BJ (cell line): ENCODE measurements around the gene SDHC. TPM values are rescaled to one million over a fixed set of nuclear protein-coding genes. Genes with fewer than 3 reads are reported as not detected.

ENCODE experiments used
- polyA plus RNA-seq: library from polyadenylated mRNA; depleted of rRNA; stranded (reverse); fragments of >200 nt; gene quantifications from 2 replicates; pipeline ENCODE4 v1.2.3, GENCODE V29; 2011; rRNA removed
- small RNA-seq: library from RNA; depleted of rRNA; stranded (forward); fragments of <200 nt; gene quantifications from one replicate; pipeline ENCODE3, GENCODE V24; 2012; ENCODE audit warnings: low replicate concordance, low read depth; ENCODE audit not compliant: insufficient read length

Gene SDHC
- polyA plus RNA-seq, 1 experiment: 275 TPM

Small RNAs within 50 kb of the gene (small RNA-seq; reads per million reads assigned to genes)
- gene AL592295.2 (not detected), gene RNU6-481P (not detected)

Other genes with a start within 250 kb of the SDHC start
- gene ARHGAP30, start 244.5 kb upstream of the SDHC start, polyA plus RNA-seq: not detected in 2 replicates
- 0.05 TPM in 1 of 2 replicates, not detected in the other for gene NECTIN4, start 224.8 kb upstream of the SDHC start, polyA plus RNA-seq
- gene KLHDC9, start 216.0 kb upstream of the SDHC start, polyA plus RNA-seq: 3.9 and 5.8 TPM in 2 replicates
- gene PFDN2, start 196.3 kb upstream of the SDHC start, polyA plus RNA-seq: 32.9 and 66.0 TPM in 2 replicates
- gene NIT1, start 196.3 kb upstream of the SDHC start, polyA plus RNA-seq: 24.2 and 36.7 TPM in 2 replicates
- 46.4 and 74.0 TPM in 2 replicates for gene DEDD, start 181.7 kb upstream of the SDHC start, polyA plus RNA-seq
- gene UFC1, start 160.4 kb upstream of the SDHC start, polyA plus RNA-seq: 89.4 and 134 TPM in 2 replicates
- gene USP21, start 154.9 kb upstream of the SDHC start, polyA plus RNA-seq: 13.5 and 19.3 TPM in 2 replicates
- gene PPOX, start 148.0 kb upstream of the SDHC start, polyA plus RNA-seq: 17.6 and 29.7 TPM in 2 replicates
- 24.7 and 39.0 TPM in 2 replicates for gene B4GALT3, start 136.9 kb upstream of the SDHC start, polyA plus RNA-seq
- gene ADAMTS4, start 115.3 kb upstream of the SDHC start, polyA plus RNA-seq: 0.99 and 1.3 TPM in 2 replicates
- gene NDUFS2, start 112.0 kb upstream of the SDHC start, polyA plus RNA-seq: 129 TPM in 2 replicates
- gene FCER1G, start 99.1 kb upstream of the SDHC start, polyA plus RNA-seq: 0.38 and 0.47 TPM in 2 replicates
- not detected in 2 replicates for gene APOA2, start 90.8 kb upstream of the SDHC start, polyA plus RNA-seq
- 9.6 and 13.1 TPM in 2 replicates for gene TOMM40L, start 88.3 kb upstream of the SDHC start, polyA plus RNA-seq
- gene NR1I3, start 76.2 kb upstream of the SDHC start, polyA plus RNA-seq: not detected in 2 replicates
- not detected in 2 replicates for gene PCP4L1, start 55.6 kb upstream of the SDHC start, polyA plus RNA-seq
- gene MPZ, start 4.4 kb upstream of the SDHC start, polyA plus RNA-seq: 0.42 and 0.69 TPM in 2 replicates
- gene CFAP126, start 53.5 kb downstream of the SDHC start, polyA plus RNA-seq: not detected in 2 replicates
- gene FCGR2A, start 191.1 kb downstream of the SDHC start, polyA plus RNA-seq: 0.09 and 0.11 TPM in 2 replicates
- gene HSPA6, start 210.2 kb downstream of the SDHC start, polyA plus RNA-seq: 0.04 and 0.05 TPM in 2 replicates
- gene FCGR3A, start 235.4 kb downstream of the SDHC start, polyA plus RNA-seq: not detected in 2 replicates